IPS-18a (cell line): ENCODE data around the gene LCN12.

Source experiments
- H3K27ac ChIP-seq: one replicate; pipeline ENCODE4 v1.5.1; 2013; ENCODE audit warnings: low read length
- H3K27me3 ChIP-seq: one replicate; pipeline ENCODE4 v1.6.1; 2013; ENCODE audit warnings: mild to moderate bottlenecking, low read length; ENCODE audit not compliant: control insufficient read depth, insufficient read depth
- H3K36me3 ChIP-seq: one replicate; pipeline ENCODE4 v1.6.1; 2013; ENCODE audit warnings: low read depth, low read length; ENCODE audit not compliant: control insufficient read depth
- H3K4me1 ChIP-seq: one replicate; pipeline ENCODE4 v1.6.1; 2013; ENCODE audit warnings: low read depth, low read length; ENCODE audit not compliant: control insufficient read depth
- H3K4me3 ChIP-seq: one replicate; pipeline ENCODE4 v1.5.1; 2013; ENCODE audit warnings: low read length
- H3K9ac ChIP-seq: one replicate; pipeline ENCODE4 v1.6.1; 2013; ENCODE audit warnings: mild to moderate bottlenecking, low read length, moderate library complexity
- H3K9me3 ChIP-seq: one replicate; pipeline ENCODE4 v1.6.1; 2013; ENCODE audit warnings: low read depth, low read length; ENCODE audit not compliant: control insufficient read depth

Gene LCN12

GRCh38 chr9:136974817-136975535 is 22.9 kb downstream of the LCN12 start:
- H3K9ac ChIP-seq = no peak overlapping the region
- peaks cover 4% of the 10 kb centered on the region for H3K27me3 ChIP-seq
- peaks cover 3% of the 10 kb centered on the region for H3K4me1 ChIP-seq
- H3K4me3 ChIP-seq = no peak overlapping the region
- H3K9me3 ChIP-seq = no peaks in the 10 kb centered on the region
- H3K36me3 ChIP-seq = no peaks in the 10 kb centered on the region
- no peak overlapping the region for H3K27ac ChIP-seq

- Histone ChIP-seq H3K4me3 (no peak overlapping the region), H3K27ac (no peak overlapping the region), H3K4me1 (peaks cover 3% of the 10 kb centered on the region), H3K9ac (no peak overlapping the region), H3K27me3 (peaks cover 4% of the 10 kb centered on the region), H3K36me3 (no peaks in the 10 kb centered on the region), H3K9me3 (no peaks in the 10 kb centered on the region)
Measured at GRCh38 chr9:136975644-136976043, 23.6 kb downstream of the LCN12 start.

DNA sequence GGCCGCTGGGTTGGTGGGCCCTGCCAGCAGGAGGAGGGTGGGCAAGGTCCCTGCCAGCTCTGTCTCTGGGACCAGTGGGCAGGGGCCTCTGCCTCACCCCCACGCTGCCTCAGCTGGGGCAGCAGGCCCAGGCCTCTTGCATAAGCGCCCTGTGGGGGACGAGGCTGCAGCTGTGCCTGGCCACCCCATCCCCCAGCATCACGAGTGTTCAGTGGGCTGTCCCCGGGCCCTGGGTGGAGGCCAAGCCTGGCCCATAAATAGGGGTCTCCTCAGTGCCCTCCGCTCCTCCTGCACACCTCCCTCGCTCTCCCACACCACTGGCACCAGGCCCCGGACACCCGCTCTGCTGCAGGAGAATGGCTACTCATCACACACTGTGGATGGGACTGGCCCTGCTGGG is 25.1 kb downstream of the LCN12 start, which contains the start of gene PTGDS:
Gene PTGDS, plus strand, starts transcription at position 282 of the 400 bp plus-strand sequence. Its CDS starts 75 bp downstream, at position 357.
- Histone ChIP-seq H3K36me3 (no peaks in the 10 kb centered on the region), H3K9me3 (no peaks in the 10 kb centered on the region), H3K4me3 (peak within 1 kb of the TSS; percentile 58), H3K4me1 (peaks cover 3% of the 10 kb centered on the region), H3K27me3 (peaks cover 4% of the 10 kb centered on the region), H3K9ac (no peak within 1 kb of the TSS), H3K27ac (no peak within 1 kb of the TSS)

DNA sequence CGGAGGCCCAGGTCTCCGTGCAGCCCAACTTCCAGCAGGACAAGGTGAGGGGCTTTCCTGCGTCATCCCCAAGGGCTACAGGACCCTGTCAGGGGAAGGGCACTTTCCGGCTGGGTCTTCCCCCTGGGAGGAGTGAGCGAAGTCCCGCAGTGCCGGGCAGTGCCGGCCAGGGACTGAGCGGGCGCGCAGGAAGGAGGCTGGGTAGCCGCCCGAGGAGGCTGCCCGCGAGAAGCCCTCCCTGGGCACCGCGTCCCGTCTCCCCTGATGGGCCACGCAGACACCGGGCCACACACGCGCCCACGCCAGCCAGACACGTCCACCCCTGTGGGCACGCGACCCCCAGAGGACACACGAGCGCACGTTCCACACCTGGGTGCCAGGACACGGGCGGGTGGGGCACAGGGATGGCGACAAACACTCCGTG is 25.6 kb downstream of the LCN12 start:
- Histone ChIP-seq H3K27me3 (peaks cover 4% of the 10 kb centered on the region), H3K9me3 (no peaks in the 10 kb centered on the region), H3K9ac (no peak overlapping the region), H3K27ac (no peak overlapping the region), H3K4me1 (peaks cover 3% of the 10 kb centered on the region), H3K36me3 (no peaks in the 10 kb centered on the region), H3K4me3 (peak overlapping the region; percentile 58)

GRCh38 chr9:136978073-136978864 is 26.2 kb downstream of the LCN12 start:
- H3K9ac ChIP-seq = no peak overlapping the region
- H3K4me3 ChIP-seq = peak overlapping the region; percentile 58
- peaks cover 3% of the 10 kb centered on the region for H3K4me1 ChIP-seq
- peaks cover 4% of the 10 kb centered on the region for H3K27me3 ChIP-seq
- no peaks in the 10 kb centered on the region for H3K36me3 ChIP-seq
- H3K27ac ChIP-seq = no peak overlapping the region
- no peaks in the 10 kb centered on the region for H3K9me3 ChIP-seq

DNA sequence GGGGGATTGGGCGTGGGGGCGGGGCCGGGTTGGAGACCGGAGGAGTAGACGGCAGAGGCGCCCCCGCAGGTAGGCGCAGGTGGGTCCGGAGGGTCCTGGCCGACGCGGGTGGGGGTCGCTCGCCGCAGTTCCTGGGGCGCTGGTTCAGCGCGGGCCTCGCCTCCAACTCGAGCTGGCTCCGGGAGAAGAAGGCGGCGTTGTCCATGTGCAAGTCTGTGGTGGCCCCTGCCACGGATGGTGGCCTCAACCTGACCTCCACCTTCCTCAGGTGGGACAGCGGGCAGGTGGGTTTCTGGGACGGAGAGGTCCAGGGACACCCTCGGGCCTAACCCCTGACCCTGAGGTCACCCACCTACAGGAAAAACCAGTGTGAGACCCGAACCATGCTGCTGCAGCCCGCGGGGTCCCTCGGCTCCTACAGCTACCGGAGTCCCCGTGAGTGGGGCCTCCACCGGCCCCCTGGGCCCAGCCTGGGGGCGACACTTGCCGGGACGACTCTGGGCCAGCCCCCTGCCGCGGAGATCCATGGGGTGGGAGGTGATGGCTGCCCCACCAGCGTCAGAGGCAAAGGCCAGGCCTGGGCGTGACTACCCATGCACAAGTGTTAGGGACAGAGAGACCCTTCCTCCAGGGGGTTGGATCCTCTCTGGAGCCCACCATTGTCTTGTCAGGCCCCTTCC is 26.9 kb downstream of the LCN12 start:
- no peaks in the 10 kb centered on the region for H3K36me3 ChIP-seq
- no peaks in the 10 kb centered on the region for H3K9me3 ChIP-seq
- no peak overlapping the region for H3K9ac ChIP-seq
- H3K27ac ChIP-seq = no peak overlapping the region
- peaks cover 3% of the 10 kb centered on the region for H3K4me1 ChIP-seq
- no peak overlapping the region for H3K4me3 ChIP-seq
- peaks cover 7% of the 10 kb centered on the region for H3K27me3 ChIP-seq

DNA sequence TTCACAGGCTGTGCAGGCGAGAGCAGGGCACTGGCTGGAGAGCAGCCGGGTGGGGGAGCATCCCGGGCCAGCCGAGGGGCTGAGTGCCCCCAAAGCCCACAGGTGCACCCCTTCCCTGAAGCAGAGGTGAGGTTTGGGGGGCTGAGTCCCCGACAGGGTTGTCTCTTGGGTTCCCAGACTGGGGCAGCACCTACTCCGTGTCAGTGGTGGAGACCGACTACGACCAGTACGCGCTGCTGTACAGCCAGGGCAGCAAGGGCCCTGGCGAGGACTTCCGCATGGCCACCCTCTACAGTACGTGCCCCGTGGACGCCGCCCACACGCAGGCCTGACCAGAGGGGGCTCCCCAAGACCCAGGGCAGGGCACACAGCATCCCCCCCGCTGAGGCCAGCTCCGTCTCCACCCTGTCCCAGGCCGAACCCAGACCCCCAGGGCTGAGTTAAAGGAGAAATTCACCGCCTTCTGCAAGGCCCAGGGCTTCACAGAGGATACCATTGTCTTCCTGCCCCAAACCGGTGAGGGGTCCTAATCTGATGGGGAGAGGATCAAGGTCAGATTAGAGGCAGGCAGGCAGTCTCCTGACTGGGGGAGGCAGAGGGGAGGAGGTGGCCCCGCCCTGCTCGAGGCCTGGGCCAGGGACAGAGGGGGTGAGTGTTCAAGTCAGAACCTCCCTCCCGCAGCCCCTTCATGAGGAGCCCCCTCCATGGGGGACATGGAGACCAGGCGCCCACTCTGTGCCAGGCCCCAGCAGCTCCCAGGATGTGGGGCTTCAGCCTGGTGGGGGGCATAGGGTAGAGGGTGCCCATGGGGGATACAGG is 27.9 kb downstream of the LCN12 start:
- no peaks in the 10 kb centered on the region for H3K36me3 ChIP-seq
- peaks cover 17% of the 10 kb centered on the region for H3K27me3 ChIP-seq
- peaks cover 3% of the 10 kb centered on the region for H3K4me1 ChIP-seq
- H3K4me3 ChIP-seq = no peak overlapping the region
- H3K9me3 ChIP-seq = no peaks in the 10 kb centered on the region
- no peak overlapping the region for H3K27ac ChIP-seq
- no peak overlapping the region for H3K9ac ChIP-seq

GRCh38 chr9:136980669-136981478 is 28.8 kb downstream of the LCN12 start:
- H3K9ac ChIP-seq = no peak overlapping the region
- H3K4me1 ChIP-seq = peaks cover 3% of the 10 kb centered on the region
- H3K36me3 ChIP-seq = no peaks in the 10 kb centered on the region
- no peak overlapping the region for H3K27ac ChIP-seq
- peaks cover 26% of the 10 kb centered on the region for H3K27me3 ChIP-seq
- H3K4me3 ChIP-seq = no peak overlapping the region
- no peaks in the 10 kb centered on the region for H3K9me3 ChIP-seq

DNA sequence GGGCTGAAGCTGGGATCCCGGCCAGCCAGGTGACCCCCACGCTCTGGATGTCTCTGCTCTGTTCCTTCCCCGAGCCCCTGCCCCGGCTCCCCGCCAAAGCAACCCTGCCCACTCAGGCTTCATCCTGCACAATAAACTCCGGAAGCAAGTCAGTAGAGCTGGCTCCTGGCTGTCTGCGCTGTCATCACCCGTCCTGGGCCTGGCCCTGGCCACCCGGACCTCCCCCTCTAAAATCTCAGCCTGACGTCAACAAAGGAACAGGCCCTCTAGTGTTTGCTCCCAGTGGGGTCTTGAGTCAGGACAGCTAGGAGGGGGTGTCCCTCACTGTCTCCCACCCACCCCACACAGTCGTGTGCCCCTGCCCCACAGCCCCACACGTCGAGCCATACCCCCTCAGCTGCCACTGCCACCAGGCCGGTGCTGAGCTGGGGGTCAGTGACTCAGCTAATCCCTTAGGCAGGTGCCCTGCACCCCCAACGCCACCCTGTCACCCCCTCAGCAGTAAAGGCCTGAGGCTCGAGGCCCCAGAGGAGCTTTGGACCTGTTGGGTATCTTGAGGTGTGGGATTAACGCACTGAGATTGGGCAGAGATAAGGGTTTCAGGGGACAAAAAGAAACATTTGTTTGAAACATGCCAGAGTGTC is 29.6 kb downstream of the LCN12 start:
- Histone ChIP-seq H3K4me3 (no peak overlapping the region), H3K27ac (no peak overlapping the region), H3K27me3 (peaks cover 32% of the 10 kb centered on the region), H3K9me3 (no peaks in the 10 kb centered on the region), H3K9ac (no peak overlapping the region), H3K4me1 (peaks cover 3% of the 10 kb centered on the region), H3K36me3 (no peaks in the 10 kb centered on the region)
